ENCODE data around the gene MAP4K3.
A peak's percentile ranks its signal among the peaks of the same experiment; 100 is the strongest.

The MAP4K3 gene

DNA sequence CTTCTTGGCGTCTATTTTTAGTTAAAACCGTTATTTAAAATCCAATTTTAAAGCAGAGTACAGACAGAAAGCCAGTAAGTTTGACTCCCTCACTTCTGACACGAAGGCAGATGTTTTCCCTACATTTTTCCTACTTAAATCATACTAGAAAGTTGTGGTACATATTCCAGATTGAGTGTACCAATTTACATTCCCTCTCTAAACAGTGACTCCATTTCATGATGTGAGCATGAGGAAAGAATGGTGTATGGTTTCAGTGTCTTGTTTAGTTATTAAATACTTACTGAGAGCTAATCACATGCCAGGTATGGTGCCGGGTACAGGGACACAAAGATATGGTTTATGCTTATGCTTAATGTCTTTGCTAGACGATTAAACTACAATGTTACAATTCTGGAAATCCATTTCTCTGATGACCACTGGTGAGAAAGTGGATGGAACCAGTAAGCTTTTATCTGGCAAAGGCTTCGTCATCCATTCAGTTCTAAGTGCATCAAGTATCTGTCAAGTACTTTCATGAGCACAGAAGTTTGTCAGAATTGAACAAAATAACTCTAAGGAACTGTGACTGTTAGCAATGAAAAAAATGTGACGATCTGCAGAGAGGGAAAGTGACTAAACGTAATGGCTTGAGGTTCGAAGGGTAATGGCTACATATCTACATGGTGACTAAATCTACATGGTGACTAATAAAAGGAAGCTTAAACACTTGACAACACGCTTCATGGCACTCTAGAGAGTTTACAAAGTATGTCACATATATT is 25.7 kb downstream of the MAP4K3 start:
- DNase-seq (ENCODE audit: low read depth), result peak; percentile 75
- H3K4me3 ChIP-seq (ENCODE audit: low read depth, low read length), result no peak overlapping the region
- no peak for TF ChIP-seq CTCF (conservative IDR thresholded peaks at IDR 0.05; ENCODE audit: low read depth, low read length)

- DNase-seq (ENCODE audit: low read depth), result no peak
- no peak overlapping the region for H3K4me3 ChIP-seq (ENCODE audit: low read depth, low read length)
- no peak for TF ChIP-seq CTCF (conservative IDR thresholded peaks at IDR 0.05; ENCODE audit: low read depth, low read length)
These were observed 27.2 kb downstream of the MAP4K3 start for GRCh38 chr2:39409697-39410389.

DNA sequence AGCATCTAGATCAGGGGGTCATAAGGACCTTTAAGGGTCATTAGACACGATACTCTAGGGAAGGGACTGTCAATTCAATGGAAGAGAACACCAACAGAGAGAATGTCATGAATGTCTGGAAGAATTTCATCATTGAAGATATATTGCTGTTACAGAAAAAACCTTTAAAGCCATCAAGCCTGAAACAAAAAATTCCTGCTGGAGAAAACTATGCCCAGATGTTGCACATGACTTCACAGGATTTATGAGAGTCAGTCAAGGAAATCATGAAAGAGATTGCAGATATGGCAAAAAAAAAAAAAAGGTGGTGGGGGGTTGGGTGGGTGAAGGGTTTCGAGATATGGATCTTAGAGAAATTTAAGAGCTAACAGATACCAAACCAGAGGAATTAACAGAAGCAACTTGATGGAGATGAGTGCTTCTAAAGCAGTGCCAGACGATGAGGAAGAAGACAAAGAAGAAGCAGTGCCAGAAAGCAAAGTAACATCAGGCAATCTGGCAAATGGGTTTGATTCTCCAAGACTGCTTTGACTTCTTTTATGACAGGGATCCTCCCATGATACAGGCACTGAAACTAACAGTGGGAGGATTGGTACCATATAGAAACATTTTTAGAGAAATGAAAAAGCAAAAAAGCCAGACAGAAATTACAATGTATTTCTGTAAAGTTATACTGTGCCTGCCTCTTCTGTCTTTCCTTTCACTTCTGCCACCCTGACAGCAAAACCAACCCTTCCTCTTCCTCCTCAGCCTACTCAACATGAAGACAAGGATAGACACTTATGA is 28.5 kb downstream of the MAP4K3 start:
- no peak overlapping the region for H3K4me3 ChIP-seq (ENCODE audit: low read depth, low read length)
- no peak for TF ChIP-seq CTCF (conservative IDR thresholded peaks at IDR 0.05; ENCODE audit: low read depth, low read length)
- DNase-seq (ENCODE audit: low read depth), result no peak

- TF ChIP-seq CTCF (conservative IDR thresholded peaks at IDR 0.05; ENCODE audit: low read depth, low read length), result no peak
- H3K4me3 ChIP-seq (ENCODE audit: low read depth, low read length), result no peak overlapping the region
- DNase-seq (ENCODE audit: low read depth), result no peak
These were observed 29.4 kb downstream of the MAP4K3 start for GRCh38 chr2:39407516-39408296.

GRCh38 chr2:39405364-39405763 is 31.7 kb downstream of the MAP4K3 start:
- no peak overlapping the region for H3K4me3 ChIP-seq (ENCODE audit: low read depth, low read length)
- no peak for DNase-seq (ENCODE audit: low read depth)
- no peak for TF ChIP-seq CTCF (conservative IDR thresholded peaks at IDR 0.05; ENCODE audit: low read depth, low read length)

DNA sequence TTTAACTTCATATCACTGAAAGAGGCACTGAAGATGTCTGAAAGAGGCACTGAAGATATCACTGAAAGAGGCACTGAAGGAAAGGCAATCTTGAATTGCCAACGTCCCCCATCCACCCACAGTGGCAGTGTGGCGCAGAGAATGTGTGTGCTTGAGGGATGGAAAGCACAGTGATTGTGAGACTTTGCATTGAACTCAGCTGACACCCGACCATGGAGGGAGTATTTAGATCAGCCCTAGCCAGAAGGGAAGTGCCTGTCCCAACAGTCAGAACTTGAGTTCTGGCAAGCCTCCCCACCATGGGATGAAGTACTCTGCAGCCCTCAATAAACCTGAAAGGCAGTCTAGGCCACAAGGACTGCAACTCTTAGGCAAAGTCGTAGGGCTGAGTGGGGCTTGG is 33.8 kb downstream of the MAP4K3 start:
- H3K4me3 ChIP-seq (ENCODE audit: low read depth, low read length), result no peak overlapping the region
- TF ChIP-seq CTCF (conservative IDR thresholded peaks at IDR 0.05; ENCODE audit: low read depth, low read length), result no peak
- no peak for DNase-seq (ENCODE audit: low read depth)

All from choroid plexus epithelial cell (primary cell).